Measurements from ENCODE around the gene CDR2. TPM values are rescaled to one million over a fixed set of nuclear protein-coding genes. Genes with fewer than 3 reads are reported as not detected.
"Not testable (repeated sequence)": the region's sequence is repeated elsewhere in the genome, so short reads cannot be mapped to it uniquely, and the experiment has no call there.

The CDR2 gene
- polyA plus RNA-seq, 6 donors from 2014 or later: 3.8 to 6.6 (median 5.0) TPM

DNA sequence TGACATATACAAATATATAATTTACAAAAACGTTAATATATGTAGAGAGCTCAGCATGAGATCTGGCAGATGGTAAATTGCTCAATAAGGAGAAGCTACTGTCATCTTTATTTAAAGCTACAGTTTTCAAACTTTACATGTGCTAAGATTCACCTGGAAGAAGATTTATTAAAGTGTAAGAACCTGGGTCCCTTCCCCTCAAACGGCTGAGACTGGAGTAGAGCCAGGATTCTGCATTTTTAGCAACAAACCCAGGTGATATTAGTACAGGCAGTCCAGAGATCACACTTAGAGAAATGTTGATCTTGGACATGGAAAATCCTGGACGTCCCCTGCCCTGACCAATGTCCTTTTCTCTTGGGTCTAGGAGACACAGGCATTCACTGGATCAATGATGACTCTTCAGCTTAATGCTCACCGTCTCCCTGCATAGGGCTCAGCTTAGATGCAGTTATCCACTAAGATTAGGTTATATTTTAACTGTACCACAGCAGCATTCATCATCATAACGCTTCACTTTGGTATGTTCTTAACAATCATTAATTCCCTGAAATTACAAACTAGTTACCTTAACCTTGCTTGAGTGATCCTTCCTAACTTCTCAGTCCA, 20.4 kb downstream of the CDR2 start:
- Mint-ChIP-seq H3K27ac (no peak overlapping the region), H3K9me3 (peaks cover 0 to 2% (median 0%) of the 10 kb centered on the region in 7 donors), H3K36me3 (peaks cover 0 to 7% of the 10 kb centered on the region in 2 donors), H3K27me3 (no peaks in the 10 kb centered on the region), H3K4me3 (no peak overlapping the region), H3K4me1 (peaks cover 12 to 20% (median 15%) of the 10 kb centered on the region in 3 donors)
- no peak for DNase-seq
- ATAC-seq (ENCODE audit: low read depth in 2 of 2): no peak

GRCh38 chr16:22353191-22353919, 21.1 kb downstream of the CDR2 start:
- Mint-ChIP-seq H3K27me3 (no peaks in the 10 kb centered on the region), H3K4me1 (peaks cover 12 to 20% (median 15%) of the 10 kb centered on the region in 3 donors), H3K9me3 (peaks cover 0 to 2% (median 0%) of the 10 kb centered on the region in 7 donors), H3K36me3 (peaks cover 0 to 10% of the 10 kb centered on the region in 2 donors), H3K4me3 (no peak overlapping the region), H3K27ac (no peak overlapping the region)
- DNase-seq (no peak), ATAC-seq (ENCODE audit: low read depth in 2 of 2) (no peak)

DNA sequence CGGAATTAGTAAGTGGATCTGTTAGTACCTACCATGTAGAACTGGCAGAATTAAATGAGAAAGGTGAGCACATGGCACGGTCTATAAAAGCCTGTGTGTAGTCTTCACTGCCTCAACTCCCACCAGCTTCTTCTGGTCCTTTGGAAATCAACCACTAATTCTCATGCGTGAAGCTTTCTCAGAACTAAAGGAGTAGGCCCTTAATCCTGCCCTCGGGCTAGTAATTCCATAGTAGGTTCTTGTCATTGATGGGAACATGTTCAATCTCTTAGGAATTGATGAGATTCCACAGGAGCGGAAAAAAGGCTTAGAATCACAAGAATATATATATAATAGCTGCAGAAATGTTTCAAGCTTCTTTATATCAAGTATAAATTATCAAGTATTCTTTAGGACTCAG, 21.7 kb downstream of the CDR2 start:
- ATAC-seq (ENCODE audit: low read depth in 2 of 2): no peak
- Mint-ChIP-seq H3K4me1 (peaks cover 6 to 14% (median 9%) of the 10 kb centered on the region in 3 donors), H3K27me3 (no peaks in the 10 kb centered on the region), H3K36me3 (peaks cover 2 to 10% of the 10 kb centered on the region in 2 donors), H3K9me3 (peaks cover 0 to 2% (median 0%) of the 10 kb centered on the region in 7 donors), H3K27ac (no peak overlapping the region), H3K4me3 (no peak overlapping the region)
- no peak for DNase-seq

DNA sequence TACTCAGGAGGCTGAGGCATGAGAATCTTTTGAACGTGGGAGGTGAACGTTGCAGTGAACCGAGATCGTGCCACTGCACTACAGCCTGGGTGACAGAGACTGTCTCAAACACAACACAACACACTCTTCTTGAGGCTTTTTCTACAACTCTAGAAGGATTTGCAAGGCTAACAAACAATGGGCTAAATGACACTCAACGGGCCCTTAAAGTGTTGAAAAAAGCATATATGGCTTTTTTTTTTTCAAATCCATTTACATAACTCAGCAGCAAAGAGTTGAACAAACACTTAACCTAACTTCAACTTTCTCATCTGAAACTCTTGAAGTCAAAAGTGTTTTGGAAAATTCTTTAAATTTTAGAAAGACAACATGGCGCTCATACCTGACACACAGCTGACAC, 22.3 kb downstream of the CDR2 start:
- no peak overlapping the region for H3K27ac Mint-ChIP-seq
- no peak for DNase-seq
- peaks cover 0 to 2% (median 0%) of the 10 kb centered on the region in 7 donors for H3K9me3 Mint-ChIP-seq
- no peak overlapping the region for H3K4me3 Mint-ChIP-seq
- no peak for ATAC-seq (ENCODE audit: low read depth in 2 of 2)
- peaks cover 7 to 16% of the 10 kb centered on the region in 2 donors for H3K36me3 Mint-ChIP-seq
- no peaks in the 10 kb centered on the region for H3K27me3 Mint-ChIP-seq
- peaks cover under 1 to 8% (median 4%) of the 10 kb centered on the region in 3 donors for H3K4me1 Mint-ChIP-seq

DNA sequence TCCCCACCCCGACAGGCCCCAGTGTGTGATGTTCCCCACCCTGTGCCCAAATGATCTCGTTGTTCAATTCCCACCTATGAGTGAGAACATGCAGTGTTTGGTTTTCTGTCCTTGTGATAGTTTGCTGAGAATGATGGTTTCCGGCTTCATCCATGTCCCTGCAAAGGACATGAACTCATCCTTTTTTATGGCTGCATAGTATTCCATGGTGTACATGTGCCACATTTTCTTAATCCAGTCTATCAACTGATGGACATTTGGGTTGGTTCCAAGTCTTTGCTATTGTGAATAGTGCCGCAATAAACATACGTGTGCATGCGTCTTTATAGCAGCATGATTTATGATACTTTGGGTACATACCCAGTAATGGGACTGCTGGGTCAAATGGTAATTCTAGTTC, 23.4 kb downstream of the CDR2 start:
- H3K4me1 Mint-ChIP-seq; ATAC-seq (ENCODE audit: low read depth in 2 of 2); H3K4me3 Mint-ChIP-seq; H3K27ac Mint-ChIP-seq; H3K27me3 Mint-ChIP-seq; H3K9me3 Mint-ChIP-seq; DNase-seq: not testable (repeated sequence)
- peaks cover 7 to 17% of the 10 kb centered on the region in 2 donors for H3K36me3 Mint-ChIP-seq

- DNase-seq (no peak), ATAC-seq (ENCODE audit: low read depth in 2 of 2) (no peak)
- peak overlapping the region in 1 of 6 donors; percentile 73 for H3K27ac Mint-ChIP-seq
- peaks cover 7 to 17% of the 10 kb centered on the region in 2 donors for H3K36me3 Mint-ChIP-seq
- no peaks in the 10 kb centered on the region for H3K27me3 Mint-ChIP-seq
- H3K4me3 Mint-ChIP-seq: no peak overlapping the region
- no peaks in the 10 kb centered on the region for H3K4me1 Mint-ChIP-seq
- peaks cover 0 to 2% (median 0%) of the 10 kb centered on the region in 7 donors for H3K9me3 Mint-ChIP-seq
Measured at GRCh38 chr16:22348291-22348690, 26.1 kb downstream of the CDR2 start.

- ATAC-seq (ENCODE audit: low read depth in 2 of 2) (no peak), DNase-seq (no peak)
- H3K4me3 Mint-ChIP-seq: no peak overlapping the region
- H3K9me3 Mint-ChIP-seq: peaks cover 0 to 2% (median 0%) of the 10 kb centered on the region in 7 donors
- peak overlapping the region in 3 of 6 donors; percentile 48 to 59 (median 55) for H3K27ac Mint-ChIP-seq
- H3K4me1 Mint-ChIP-seq: no peaks in the 10 kb centered on the region
- peaks cover 7 to 17% of the 10 kb centered on the region in 2 donors for H3K36me3 Mint-ChIP-seq
- no peaks in the 10 kb centered on the region for H3K27me3 Mint-ChIP-seq
Measured at GRCh38 chr16:22347100-22347820, 27.2 kb downstream of the CDR2 start.

GRCh38 chr16:22346483-22346882, 27.9 kb downstream of the CDR2 start:
- H3K4me1 Mint-ChIP-seq: no peaks in the 10 kb centered on the region
- peaks cover 0 to 3% (median 0%) of the 10 kb centered on the region in 7 donors for H3K9me3 Mint-ChIP-seq
- no peak for ATAC-seq (ENCODE audit: low read depth in 2 of 2)
- peak overlapping the region in 2 of 6 donors; percentile 35 to 80 for H3K27ac Mint-ChIP-seq
- H3K36me3 Mint-ChIP-seq: peaks cover 7 to 17% of the 10 kb centered on the region in 2 donors
- H3K27me3 Mint-ChIP-seq: no peaks in the 10 kb centered on the region
- DNase-seq: no peak
- H3K4me3 Mint-ChIP-seq: no peak overlapping the region

DNA sequence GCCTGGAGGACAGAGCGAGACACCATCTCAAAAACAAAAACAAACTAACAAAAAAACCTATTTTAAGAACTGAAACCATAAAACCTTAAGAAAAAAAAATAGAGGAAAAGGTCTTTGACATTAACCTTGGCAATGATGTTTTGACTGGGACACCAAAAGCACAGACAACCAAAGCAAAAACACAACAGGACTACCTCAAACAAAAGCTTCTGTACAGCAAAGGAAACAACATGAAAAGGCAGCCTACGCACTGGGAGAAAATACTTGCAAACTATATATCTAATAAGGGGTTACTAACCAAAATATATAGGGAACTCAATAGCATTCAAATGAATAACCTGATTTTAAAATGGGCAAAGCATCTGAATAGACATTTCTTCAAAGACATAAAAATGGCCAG, 32.3 kb downstream of the CDR2 start:
- Mint-ChIP-seq H3K27me3 (no peaks in the 10 kb centered on the region), H3K4me3 (no peak overlapping the region), H3K9me3 (peaks cover 6 to 37% (median 24%) of the 10 kb centered on the region in 7 donors), H3K4me1 (no peaks in the 10 kb centered on the region), H3K27ac (no peak overlapping the region), H3K36me3 (peaks cover 6 to 22% of the 10 kb centered on the region in 2 donors)
- DNase-seq (no peak), ATAC-seq (ENCODE audit: low read depth in 2 of 2) (no peak)

GRCh38 chr16:22340945-22341344, 33.5 kb downstream of the CDR2 start:
- DNase-seq (no peak), ATAC-seq (ENCODE audit: low read depth in 2 of 2) (no peak)
- Mint-ChIP-seq H3K27ac (no peak overlapping the region), H3K36me3 (peaks cover 6 to 32% of the 10 kb centered on the region in 2 donors), H3K4me1 (no peaks in the 10 kb centered on the region), H3K4me3 (no peak overlapping the region), H3K9me3 (peaks cover 16 to 49% (median 35%) of the 10 kb centered on the region in 7 donors), H3K27me3 (no peaks in the 10 kb centered on the region)

DNA sequence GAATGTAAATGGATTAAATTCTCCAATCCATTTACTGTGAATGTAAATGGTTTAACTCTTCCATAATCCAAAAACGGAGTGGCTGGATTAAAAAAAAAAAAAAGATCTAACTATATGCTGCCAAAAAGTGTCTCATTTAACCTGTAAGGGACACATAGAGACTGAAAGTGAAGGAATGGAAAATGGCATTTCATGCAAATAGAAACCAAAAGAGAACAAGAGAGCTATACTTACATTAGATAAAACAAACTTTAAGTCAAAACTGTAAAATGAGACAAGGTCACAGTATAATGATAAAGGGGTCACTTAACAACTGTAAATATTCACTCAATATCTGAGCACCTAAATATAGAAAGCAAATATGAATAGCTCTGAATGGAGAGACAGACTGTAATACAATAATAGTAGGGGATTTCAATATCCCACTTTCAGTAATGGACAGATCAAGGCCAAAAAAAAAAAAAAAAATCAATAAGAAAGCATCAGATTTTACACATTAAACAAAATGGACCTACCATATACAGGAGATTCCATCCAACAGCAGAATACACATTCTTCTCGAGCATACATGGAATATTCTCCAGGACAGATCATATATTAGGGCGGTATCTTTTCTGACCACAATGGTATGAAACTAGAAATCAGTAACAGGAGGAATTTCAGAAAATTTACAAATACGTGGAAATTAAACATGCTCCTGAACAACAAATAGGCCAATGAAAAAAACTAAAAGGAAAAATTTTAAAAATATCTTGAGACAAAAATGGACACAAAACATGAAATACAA, 36.4 kb downstream of the CDR2 start:
- Mint-ChIP-seq H3K27ac (peak overlapping the region in 1 of 6 donors; percentile 86), H3K9me3 (peaks cover 21 to 59% (median 39%) of the 10 kb centered on the region in 7 donors), H3K27me3 (no peaks in the 10 kb centered on the region), H3K36me3 (peaks cover 30 to 54% of the 10 kb centered on the region in 2 donors), H3K4me1 (no peaks in the 10 kb centered on the region), H3K4me3 (no peak overlapping the region)
- DNase-seq (no peak), ATAC-seq (ENCODE audit: low read depth in 2 of 2) (no peak)

- Mint-ChIP-seq H3K27ac (no peak overlapping the region), H3K4me3 (no peak overlapping the region), H3K4me1 (no peaks in the 10 kb centered on the region), H3K27me3 (no peaks in the 10 kb centered on the region), H3K36me3 (peaks cover 36 to 61% of the 10 kb centered on the region in 2 donors), H3K9me3 (peaks cover 21 to 59% (median 39%) of the 10 kb centered on the region in 7 donors)
- ATAC-seq (ENCODE audit: low read depth in 2 of 2) (no peak), DNase-seq (no peak)
Measured at GRCh38 chr16:22337045-22337444, 37.4 kb downstream of the CDR2 start.

- peaks cover 21 to 59% (median 39%) of the 10 kb centered on the region in 7 donors for H3K9me3 Mint-ChIP-seq
- H3K36me3 Mint-ChIP-seq: peaks cover 41 to 65% of the 10 kb centered on the region in 2 donors
- ATAC-seq (ENCODE audit: low read depth in 2 of 2): no peak
Measured at GRCh38 chr16:22336581-22336980, 37.8 kb downstream of the CDR2 start.

More at GRCh38 chr16:22336581-22336980, 37.8 kb downstream of the CDR2 start:
- no peak for DNase-seq
- Mint-ChIP-seq H3K4me1 (no peaks in the 10 kb centered on the region), H3K27ac (no peak overlapping the region), H3K27me3 (no peaks in the 10 kb centered on the region), H3K4me3 (no peak overlapping the region)

Data from naive B cell (primary cell).